ENCODE data around the gene PANK2.
A peak's percentile ranks its signal among the peaks of the same experiment; 100 is the strongest.
"Not testable (repeated sequence)": the region's sequence is repeated elsewhere in the genome, so short reads cannot be mapped to it uniquely, and the experiment has no call there.

Gene PANK2

DNA sequence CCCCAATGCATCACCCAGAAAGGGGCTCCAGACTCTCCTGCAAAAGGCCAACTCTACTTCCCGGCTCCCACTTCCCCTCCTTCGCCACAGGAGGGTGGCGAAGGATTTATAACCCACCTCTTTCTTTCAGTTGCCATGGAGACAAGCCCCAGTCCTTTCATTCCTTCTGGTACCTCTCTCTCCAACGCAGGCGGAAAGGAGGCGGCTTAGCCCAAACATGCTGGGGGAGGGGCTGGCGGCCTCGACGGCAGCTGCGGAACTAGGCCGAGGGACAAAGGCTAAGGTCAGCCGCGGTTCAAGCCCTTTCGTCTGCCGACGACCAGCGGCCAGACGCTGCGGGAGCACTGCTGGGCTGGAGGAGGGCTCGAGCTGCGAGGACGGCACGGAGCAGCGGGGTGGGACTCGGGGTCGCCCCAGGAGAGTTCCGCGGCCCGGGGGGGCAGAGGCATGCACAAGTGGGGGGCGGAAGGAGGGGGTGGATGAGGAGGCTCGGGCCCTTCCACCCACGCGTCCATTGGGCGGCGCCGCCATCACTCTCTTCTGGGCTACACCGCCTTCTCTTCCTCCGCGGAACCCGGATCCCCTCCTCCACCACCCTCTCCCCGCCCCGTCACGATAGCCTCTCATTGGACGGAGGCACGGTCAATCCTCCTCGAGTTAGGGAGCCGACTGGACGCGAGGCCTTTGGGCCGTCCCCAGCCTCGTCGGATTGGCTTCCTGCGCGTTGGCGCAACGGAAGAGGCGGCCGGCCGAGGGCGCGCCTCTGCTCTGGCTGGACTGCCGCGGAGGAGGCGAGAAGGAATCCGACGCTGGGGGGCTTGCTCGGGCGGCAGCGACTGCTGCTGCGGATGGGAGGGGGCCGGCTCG is at the start of gene PANK2:
Gene PANK2, plus strand, starts transcription at position 766 of the 867 bp plus-strand sequence.
- DNase-seq: peak; percentile 94

DNA sequence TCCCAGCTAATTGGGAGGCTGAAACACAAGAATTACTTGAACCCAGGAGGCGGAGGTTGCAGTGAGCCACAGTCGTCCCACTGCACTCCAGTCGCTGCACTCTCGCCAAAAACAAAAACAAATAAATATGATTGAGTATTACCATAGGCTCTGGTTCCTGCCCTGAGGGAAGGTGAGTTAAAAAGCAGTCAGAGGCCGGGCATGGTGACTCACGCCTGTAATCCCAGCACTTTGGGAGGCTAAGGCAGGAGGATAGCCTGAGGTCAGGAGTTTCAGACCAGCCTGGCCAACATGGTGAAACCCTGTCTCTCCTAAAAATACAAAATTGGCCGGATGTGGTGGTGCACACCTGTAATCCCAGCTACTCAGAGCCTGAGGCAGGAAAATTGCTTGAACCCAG is 49.0 kb upstream of the PANK2 start:
- not testable (repeated sequence) for DNase-seq

DNA sequence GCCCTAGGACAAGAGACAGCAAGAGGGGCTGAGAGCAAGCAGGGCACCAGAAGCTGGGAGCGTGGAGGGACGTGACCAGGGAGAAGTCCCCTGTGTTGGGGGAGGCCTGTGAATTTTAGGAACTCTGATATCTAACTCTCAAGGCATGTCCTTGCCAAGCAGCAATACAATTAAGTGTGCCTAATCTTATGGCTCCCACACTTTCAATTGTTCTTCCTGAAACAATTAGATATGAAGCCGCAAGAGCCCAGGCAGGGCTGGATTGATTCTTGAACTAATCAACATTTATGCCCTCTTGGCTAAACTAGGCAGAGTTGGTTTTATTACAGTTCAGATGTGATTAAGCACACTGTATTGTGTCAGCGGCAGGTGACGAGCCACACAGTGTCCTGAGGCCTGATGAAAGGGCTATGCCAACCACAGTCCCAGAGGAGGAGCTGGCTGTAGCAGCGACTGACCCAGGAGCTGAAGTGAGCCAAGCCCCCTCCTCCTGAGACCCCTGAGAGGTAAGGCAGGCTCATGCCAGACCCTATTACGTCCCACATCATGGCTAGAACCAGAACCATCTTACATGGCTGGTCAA is 46.7 kb upstream of the PANK2 start:
- no peak for DNase-seq

GRCh38 chr20:3843490-3843889 is 45.7 kb upstream of the PANK2 start:
- DNase-seq: no peak

- DNase-seq: not testable (repeated sequence)
These were observed 45.1 kb upstream of the PANK2 start for GRCh38 chr20:3843990-3844619.

DNA sequence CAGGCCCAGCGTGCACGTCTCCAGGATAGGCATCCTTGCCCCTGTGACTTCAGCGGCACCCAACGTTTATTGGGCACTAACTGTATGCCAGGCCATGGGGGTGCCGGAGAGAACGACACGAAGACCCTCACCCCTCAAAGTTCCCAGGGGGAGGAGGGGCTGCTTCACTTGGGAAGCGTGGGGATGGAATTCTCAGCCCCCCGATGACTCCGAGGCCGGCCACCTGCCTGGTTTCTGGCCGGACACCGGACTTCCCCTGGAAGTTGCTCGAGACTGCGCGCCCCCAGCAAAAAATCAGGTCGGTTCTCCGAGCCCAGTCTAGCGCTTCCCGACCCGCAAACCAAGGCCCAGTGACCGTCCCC is 42.8 kb upstream of the PANK2 start:
- DNase-seq: no peak

- DNase-seq: peak; percentile 76
These were observed 42.3 kb upstream of the PANK2 start, which contains the start of gene MAVS for GRCh38 chr20:3846740-3847428. MAVS (plus strand) TSS chr20:3846834; CDS start chr20:3854625, 7,791 bp downstream.

DNA sequence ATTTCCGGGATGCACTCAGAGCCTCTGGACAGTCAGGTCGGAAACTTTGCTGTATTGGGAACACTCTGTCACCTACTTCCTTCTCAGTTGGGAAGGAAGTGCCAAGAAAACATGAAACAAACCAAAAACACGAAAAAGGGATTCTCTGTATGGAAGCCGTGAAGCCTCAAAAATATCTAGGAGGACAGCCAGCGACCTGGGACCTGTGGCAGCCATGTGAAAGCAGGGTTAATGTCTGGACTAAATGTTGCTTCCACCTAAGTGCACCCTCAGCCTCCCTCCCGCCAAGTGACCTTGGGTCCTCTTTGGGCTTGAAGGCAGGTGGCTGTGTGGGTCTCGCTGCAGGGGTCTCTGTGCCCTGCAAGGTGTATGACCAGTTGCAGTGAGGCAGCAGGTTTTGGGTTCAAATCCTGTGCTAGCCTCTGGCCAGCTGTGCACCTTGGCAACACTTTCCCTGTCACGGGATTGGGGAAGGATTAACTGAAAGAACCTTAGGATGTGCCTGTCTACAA is 41.7 kb upstream of the PANK2 start:
- DNase-seq: no peak

- DNase-seq: no peak
These were observed 40.6 kb upstream of the PANK2 start for GRCh38 chr20:3848565-3848964.

DNA sequence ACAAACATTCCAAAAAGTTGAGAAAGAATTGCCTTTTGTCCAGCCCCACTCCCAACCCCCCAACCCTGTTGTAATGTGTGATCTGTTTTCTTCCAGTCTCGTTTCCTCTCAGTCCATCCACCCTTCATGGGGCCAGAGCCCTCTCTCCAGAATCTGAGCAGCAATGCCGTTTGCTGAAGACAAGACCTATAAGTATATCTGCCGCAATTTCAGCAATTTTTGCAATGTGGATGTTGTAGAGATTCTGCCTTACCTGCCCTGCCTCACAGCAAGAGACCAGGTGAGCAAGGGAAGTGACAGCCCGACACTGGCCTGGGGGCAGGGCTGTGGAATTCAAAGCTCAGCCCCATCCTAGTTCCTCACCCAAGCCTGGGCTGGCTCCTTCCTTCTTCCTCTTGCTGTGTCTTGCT is 34.7 kb upstream of the PANK2 start:
- DNase-seq: no peak

DNA sequence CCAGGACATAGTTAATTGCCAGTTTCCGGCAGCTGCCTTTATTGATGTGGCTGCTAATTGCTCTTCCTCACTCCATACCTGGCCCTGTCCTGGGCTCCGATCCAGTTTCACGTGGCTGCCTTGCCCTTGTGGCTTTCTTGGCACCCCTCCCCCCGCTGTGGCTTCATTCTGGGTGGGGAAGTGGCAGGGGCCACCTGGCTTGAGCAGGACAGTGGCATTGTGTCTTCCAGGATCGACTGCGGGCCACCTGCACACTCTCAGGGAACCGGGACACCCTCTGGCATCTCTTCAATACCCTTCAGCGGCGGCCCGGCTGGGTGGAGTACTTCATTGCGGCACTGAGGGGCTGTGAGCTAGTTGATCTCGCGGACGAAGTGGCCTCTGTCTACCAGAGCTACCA is 31.8 kb upstream of the PANK2 start:
- DNase-seq: no peak

- no peak for DNase-seq
These were observed 30.5 kb upstream of the PANK2 start for GRCh38 chr20:3858689-3859088.

DNA sequence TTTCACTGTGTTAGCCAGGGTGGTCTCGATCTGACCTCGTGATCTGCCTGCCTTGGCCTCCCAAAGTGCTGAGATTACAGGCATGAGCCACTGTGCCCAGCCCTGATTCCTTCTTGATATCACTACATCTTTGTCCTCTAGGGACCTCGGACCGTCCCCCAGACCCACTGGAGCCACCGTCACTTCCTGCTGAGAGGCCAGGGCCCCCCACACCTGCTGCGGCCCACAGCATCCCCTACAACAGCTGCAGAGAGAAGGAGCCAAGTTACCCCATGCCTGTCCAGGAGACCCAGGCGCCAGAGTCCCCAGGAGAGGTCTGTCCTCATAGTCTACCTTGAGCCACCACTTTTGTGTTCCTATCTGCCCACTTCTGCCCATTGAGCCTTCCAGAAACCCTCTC is 28.0 kb upstream of the PANK2 start:
- DNase-seq: no peak

DNA sequence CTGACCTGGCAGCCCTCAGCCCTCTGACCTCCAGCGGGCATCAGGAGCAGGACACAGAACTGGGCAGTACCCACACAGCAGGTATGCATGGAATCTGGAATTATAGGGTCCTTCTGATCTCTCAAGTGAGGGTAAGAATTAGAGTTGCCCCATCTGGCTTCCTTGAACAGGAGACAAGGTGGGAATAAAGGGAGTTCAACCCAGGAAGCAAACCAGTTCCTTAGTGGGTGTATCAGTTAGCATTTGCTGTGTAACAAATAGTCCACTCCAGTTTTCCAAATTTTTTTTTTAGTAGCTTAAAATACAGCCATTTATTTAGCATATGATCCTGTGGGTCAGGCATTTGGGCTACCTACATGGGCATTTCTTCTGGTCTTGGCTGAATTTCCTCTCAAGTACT is 26.9 kb upstream of the PANK2 start:
- no peak for DNase-seq

- DNase-seq: no peak
These were observed 25.9 kb upstream of the PANK2 start for GRCh38 chr20:3863317-3863716.

- DNase-seq: no peak
These were observed 24.7 kb upstream of the PANK2 start for GRCh38 chr20:3864518-3864917.

- DNase-seq: no peak
These were observed 23.9 kb upstream of the PANK2 start for GRCh38 chr20:3865152-3865886.

GRCh38 chr20:3865887-3866407 is 23.2 kb upstream of the PANK2 start:
- DNase-seq: no peak

- DNase-seq: no peak
These were observed 22.7 kb upstream of the PANK2 start for GRCh38 chr20:3866464-3866863.

- no peak for DNase-seq
These were observed 21.4 kb upstream of the PANK2 start for GRCh38 chr20:3867802-3868201.

GRCh38 chr20:3869839-3870634 is 19.1 kb upstream of the PANK2 start:
- DNase-seq: no peak

Data from activated CD4-positive, alpha-beta T cell treated with anti-CD3 and anti-CD28 coated beads for 1 hour (primary cell).